A549 (cell line): ENCODE measurements around the gene APOBEC4. TPM values are rescaled to one million over a fixed set of nuclear protein-coding genes. Genes with fewer than 3 reads are reported as not detected.
A peak's percentile ranks its signal among the peaks of the same experiment; 100 is the strongest.

Experiments used
- ATAC-seq, 2 experiments: fragments of 200-7000 bp in 1 of 2; fragments of >200 bp in 1 of 2; cut with Nextera tagmentation in 1 of 2; cut with Tn5 transposase in 1 of 2; 3 replicates each; pipeline versions ENCODE4 v1.8.0 to v1.9.1; 2018 to 2020; ENCODE audit warnings: mild to moderate bottlenecking in 1 of 2, moderate library complexity in 1 of 2
- CTCF ChIA-PET: fragments of 300-600 bp; sonication (Branson Sonifier 250); formaldehyde crosslinking; extraction: SDS; loops from one replicate; lab custom pipeline; 2021; ENCODE audit warnings: antibody characterized with exemption, inconsistent platforms; lab: Yijun Ruan, JAX
- POLR2A ChIA-PET: fragments of 350-600 bp; formaldehyde crosslinking; extraction: SDS; loops from one replicate; lab custom pipeline; 2021; ENCODE audit warnings: antibody characterized with exemption, inconsistent platforms; lab: Yijun Ruan, JAX
- DNase-seq, 2 experiments: peaks; one replicate each; pipeline versions ENCODE4 v3.0.0 to v3.0.0-alpha.2; 2011 to 2016; ENCODE audit warnings: low read depth in 1 of 2, low spot score in 1 of 2
- FAIRE-seq: peaks from 2 replicates; lab custom pipeline; 2011; peaks lifted over from hg19 to GRCh38; lab: Jason Lieb, UNC
- H3K27ac ChIP-seq, 2 experiments: fragments of >200 bp; sonication (Bioruptor Twin); formaldehyde crosslinking; 3 replicates each; pipeline ENCODE4 v1.5.1; 2016 to 2017
- H3K4me1 ChIP-seq: fragments of >200 bp; sonication (Bioruptor Twin); formaldehyde crosslinking; 3 replicates; pipeline ENCODE4 v1.6.1; 2016
- H3K4me2 ChIP-seq: fragments of >200 bp; sonication (Bioruptor Twin); formaldehyde crosslinking; 3 replicates; pipeline ENCODE4 v1.6.1; 2016
- H3K4me3 ChIP-seq: fragments of >200 bp; sonication (Bioruptor Twin); formaldehyde crosslinking; 3 replicates; pipeline ENCODE4 v1.5.1; 2016
- H3K9me3 ChIP-seq: fragments of >200 bp; sonication (Bioruptor Twin); formaldehyde crosslinking; 3 replicates; pipeline ENCODE4 v1.6.1; 2016
- CBX2 ChIP-seq: fragments of 200-600 bp; sonication (generic); IDR thresholded peaks from 2 replicates; pipeline ENCODE4 v1.6.1; 2016; ENCODE audit warnings: low read depth, mild to moderate bottlenecking, borderline replicate concordance
- CBX8 ChIP-seq: fragments of 200-600 bp; sonication (generic); IDR thresholded peaks from 2 replicates; pipeline ENCODE4 v1.6.1; 2016
- CEBPB ChIP-seq, 2 experiments: fragments of >200 bp in 1 of 2; sonication (Bioruptor Twin) in 1 of 2; formaldehyde crosslinking in 1 of 2; IDR thresholded peaks; 2 replicates each; pipeline ENCODE4 v1.6.1; 2012 to 2016
- CHD4 ChIP-seq: fragments of 200-600 bp; sonication (generic); IDR thresholded peaks from 2 replicates; pipeline ENCODE4 v1.6.1; 2016; ENCODE audit warnings: antibody characterized with exemption, mild to moderate bottlenecking, borderline replicate concordance
- CTCF ChIP-seq: fragments of >200 bp; sonication (Bioruptor Twin); formaldehyde crosslinking; IDR thresholded peaks from 3 replicates; pipeline ENCODE4 v1.5.1; 2016
- E2F6 ChIP-seq: IDR thresholded peaks from 2 replicates; pipeline ENCODE4 v1.6.1; 2012; ENCODE audit warnings: low read depth, borderline replicate concordance
- FOSL2 ChIP-seq, 2 experiments: fragments of 450-650 bp in 1 of 2; fragments of >200 bp in 1 of 2; sonication (Bioruptor Twin) in 1 of 2; formaldehyde crosslinking; IDR thresholded peaks; 2 replicates each; pipeline versions ENCODE4 v1.5.0 to v1.6.1; 2016 to 2020; ENCODE audit warnings: mild to moderate bottlenecking in 1 of 2, moderate library complexity in 1 of 2
- FOXS1 ChIP-seq: fragments of 250-450 bp; sonication (Bioruptor Pico); IDR thresholded peaks from 2 replicates; pipeline ENCODE4 v1.5.0; 2020; ENCODE audit warnings: mild to moderate bottlenecking, moderate library complexity
- HEYL ChIP-seq: fragments of 250-450 bp; sonication (Bioruptor Pico); IDR thresholded peaks from 2 replicates; pipeline ENCODE4 v1.8.0; 2021; ENCODE audit warnings: mild to moderate bottlenecking, moderate library complexity
- HOXA7 ChIP-seq: fragments of 250-450 bp; sonication (Bioruptor Pico); IDR thresholded peaks from 2 replicates; pipeline ENCODE4 v1.5.0; 2020; ENCODE audit warnings: mild to moderate bottlenecking, moderate library complexity
- HOXB5 ChIP-seq: fragments of 250-450 bp; sonication (Bioruptor Pico); IDR thresholded peaks from 2 replicates; pipeline ENCODE4 v1.5.0; 2020; ENCODE audit warnings: mild to moderate bottlenecking, moderate library complexity
- JUNB ChIP-seq: fragments of >200 bp; sonication (Bioruptor Twin); formaldehyde crosslinking; IDR thresholded peaks from 2 replicates; pipeline ENCODE4 v1.6.1; 2016
- KDM5A ChIP-seq: fragments of 200-600 bp; sonication (generic); IDR thresholded peaks from 2 replicates; pipeline ENCODE4 v1.6.1; 2016; ENCODE audit warnings: antibody characterized with exemption, mild to moderate bottlenecking
- NFE2L2 ChIP-seq: fragments of 150-350 bp; conservative IDR thresholded peaks from 2 replicates; pipeline ENCODE4 v1.6.1; 2014; ENCODE audit warnings: low read length
- RAD21 ChIP-seq, 2 experiments: fragments of >200 bp in 1 of 2; sonication (Bioruptor Twin) in 1 of 2; formaldehyde crosslinking in 1 of 2; IDR thresholded peaks in 1 of 2; conservative IDR thresholded peaks in 1 of 2; 2 replicates in 1 of 2; 3 replicates in 1 of 2; pipeline ENCODE4 v1.6.1; 2012 to 2018; ENCODE audit warnings: inconsistent platforms in 1 of 2
- SMC3 ChIP-seq: fragments of >200 bp; sonication (Bioruptor Twin); formaldehyde crosslinking; IDR thresholded peaks from 3 replicates; pipeline ENCODE4 v1.6.1; 2018; ENCODE audit warnings: inconsistent platforms
- TFCP2L1 ChIP-seq: fragments of 250-450 bp; sonication (Bioruptor Pico); IDR thresholded peaks from 2 replicates; pipeline ENCODE4 v1.5.0; 2021; ENCODE audit warnings: mild to moderate bottlenecking
- whole genome bisulfite sequencing: methylation state at CpG from one replicate; pipeline ENCODE4 v1.1.6; 2017; ENCODE audit errors: missing lambda C conversion rate; 5-methylcytosine and 5-hydroxymethylcytosine counted together
- polyA plus RNA-seq, 4 experiments: library from polyadenylated mRNA; depleted of rRNA in 3 of 4; stranded (reverse); fragments of >200 nt; fragmentation: RNase III in 1 of 4; extraction: RNeasy Plus Mini Kit Qiagen cat#74134 plus additional on column Dnase treatment in 1 of 4; gene quantifications; 2 replicates in 3 of 4; 3 replicates in 1 of 4; pipeline ENCODE4 v1.2.3, GENCODE V29; 2011 to 2017
- TF ChIP-seq, protein P1 (sequence below): fragments of >200 bp; sonication (Bioruptor Twin); formaldehyde crosslinking; IDR thresholded peaks from 2 replicates; pipeline ENCODE4 v1.6.1; 2016
- TF ChIP-seq, protein P2 (sequence below): fragments of 450-650 bp; IDR thresholded peaks from 2 replicates; pipeline ENCODE4 v1.6.1; 2014; ENCODE audit warnings: antibody characterized with exemption
- TF ChIP-seq, protein P3 (sequence below): fragments of >200 bp; sonication (Bioruptor Twin); formaldehyde crosslinking; IDR thresholded peaks from 3 replicates; pipeline ENCODE4 v1.6.1; 2016

Gene APOBEC4
- polyA plus RNA-seq, 2 of the 4 experiments (the other 2 are of a cell fraction) = not detected

GRCh38 chr1:183622884-183623785 lies 30.0 kb downstream of the APOBEC4 start:
- H3K27ac ChIP-seq = peak overlapping the region in 1 of 2 experiments; percentile 61; a peak in 3 of 6 replicates
- H3K4me3 ChIP-seq = no peak overlapping the region
- peak overlapping the region; percentile 25 for H3K4me2 ChIP-seq
- POLR2A ChIA-PET = interaction anchor here (0.6 to 1.4 kb wide), 2 partner anchors 9 to 14 kb away, joined by 3 to 6 read pairs; no protein-coding TSS in a partner anchor
- peak; percentile 43 to 78 for DNase-seq
- CTCF ChIA-PET = interaction anchor here (0.6 to 3.4 kb wide), 32 partner anchors 10 to 1402 kb away, joined by 3 to 21 read pairs (median 4); no protein-coding TSS in a partner anchor
- ATAC-seq = peak; percentile 97 to 99
- TF ChIP-seq, protein P1, sequence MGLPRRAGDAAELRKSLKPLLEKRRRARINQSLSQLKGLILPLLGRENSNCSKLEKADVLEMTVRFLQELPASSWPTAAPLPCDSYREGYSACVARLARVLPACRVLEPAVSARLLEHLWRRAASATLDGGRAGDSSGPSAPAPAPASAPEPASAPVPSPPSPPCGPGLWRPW = no peak
- TF ChIP-seq HEYL (CRISPR knock-in tag) (no peak), FOSL2 (IDR thresholded peaks at IDR 0.05) (no peak), FOSL2 (CRISPR knock-in tag; IDR thresholded peaks at IDR 0.05) (peak; percentile 9; the same call in 1 of the 2 replicates), SMC3 (peak; percentile 60), RAD21 (conservative IDR thresholded peaks at IDR 0.05 in 1 of 2, IDR thresholded peaks at IDR 0.05 in 1 of 2) (peak; percentile 76 to 77), CTCF (peak; percentile 71), CEBPB (IDR thresholded peaks at IDR 0.05) (peak; percentile 37 to 55; a peak in 1 of 4 replicates)
- no peaks in the 10 kb centered on the region for H3K9me3 ChIP-seq
- 40% methylated on average over 10 of the region's 10 CpGs for WGBS
- FAIRE-seq = peak; percentile 28
- H3K4me1 ChIP-seq = peaks cover 37% of the 10 kb centered on the region

DNA sequence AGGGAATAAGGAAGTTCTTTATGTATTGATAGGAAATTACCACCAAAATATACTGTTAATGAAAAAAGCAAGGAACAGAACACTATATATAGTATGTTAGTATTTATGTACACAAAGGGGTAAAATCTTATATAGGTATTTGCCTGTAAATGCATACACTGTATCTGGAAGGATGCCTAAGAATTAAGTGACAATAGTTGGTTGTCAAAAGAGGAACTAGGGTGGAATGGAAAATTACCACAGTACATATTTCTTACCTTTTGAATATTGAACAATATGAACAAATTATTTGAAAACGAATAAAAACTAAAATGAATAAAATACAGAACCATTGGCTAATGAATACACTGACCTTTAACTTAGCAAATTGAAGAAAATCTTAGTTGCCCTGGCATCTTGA lies 31.1 kb downstream of the APOBEC4 start:
- FAIRE-seq (no peak), DNase-seq (no peak), ATAC-seq (no peak)
- POLR2A ChIA-PET = interaction anchor here (1.4 kb wide), 1 partner anchor 13 kb away, joined by 6 read pairs; no protein-coding TSS in a partner anchor
- 75% methylated on average over 1 of the region's 1 CpG for WGBS
- Histone ChIP-seq H3K9me3 (no peaks in the 10 kb centered on the region), H3K4me1 (peaks cover 31% of the 10 kb centered on the region), H3K4me3 (no peak overlapping the region), H3K27ac (no peak overlapping the region), H3K4me2 (no peak overlapping the region)
- CTCF ChIA-PET = interaction anchor here (0.8 to 3.4 kb wide), 9 partner anchors 11 to 361 kb away, joined by 3 to 21 read pairs (median 4); no protein-coding TSS in a partner anchor
- TF ChIP-seq HOXB5 = no peak
- TF ChIP-seq CHD4 = no peak
- TF ChIP-seq HOXA7 = no peak
- TF ChIP-seq FOXS1 (CRISPR knock-in tag) = no peak
- TF ChIP-seq CBX8 = no peak
- TF ChIP-seq SMC3 = no peak
- no peak for TF ChIP-seq JUNB
- TF ChIP-seq, protein P2, sequence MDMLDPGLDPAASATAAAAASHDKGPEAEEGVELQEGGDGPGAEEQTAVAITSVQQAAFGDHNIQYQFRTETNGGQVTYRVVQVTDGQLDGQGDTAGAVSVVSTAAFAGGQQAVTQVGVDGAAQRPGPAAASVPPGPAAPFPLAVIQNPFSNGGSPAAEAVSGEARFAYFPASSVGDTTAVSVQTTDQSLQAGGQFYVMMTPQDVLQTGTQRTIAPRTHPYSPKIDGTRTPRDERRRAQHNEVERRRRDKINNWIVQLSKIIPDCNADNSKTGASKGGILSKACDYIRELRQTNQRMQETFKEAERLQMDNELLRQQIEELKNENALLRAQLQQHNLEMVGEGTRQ = no peak

DNA sequence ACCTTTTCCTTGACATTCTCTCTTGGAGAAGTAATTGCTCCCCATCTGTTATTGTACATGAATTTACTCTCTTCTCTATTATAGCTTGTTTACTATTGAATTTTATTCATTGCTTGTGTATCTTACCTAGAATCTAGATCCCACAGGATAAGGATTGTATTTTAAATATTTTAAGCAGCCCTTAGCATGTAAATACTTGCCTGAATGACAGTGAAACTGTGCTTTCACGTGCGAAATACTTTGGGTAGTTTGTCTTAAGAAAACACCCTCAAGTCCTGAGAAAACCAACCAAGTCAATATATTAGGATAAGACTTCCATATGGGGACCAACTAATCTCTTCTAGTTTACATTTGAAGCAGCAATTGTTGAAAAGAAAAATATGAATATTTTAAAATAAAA lies 32.8 kb downstream of the APOBEC4 start:
- no peak for FAIRE-seq
- WGBS = 93% methylated on average over 2 of the region's 2 CpGs
- TF ChIP-seq, protein P1 = no peak
- TF ChIP-seq, protein P2 = no peak
- TF ChIP-seq FOSL2 (IDR thresholded peaks at IDR 0.05) (no peak), FOSL2 (CRISPR knock-in tag; IDR thresholded peaks at IDR 0.05) (no peak), E2F6 (no peak), TFCP2L1 (CRISPR knock-in tag) (no peak), KDM5A (no peak), CBX2 (no peak), NFE2L2 (no peak)
- TF ChIP-seq, protein P3, sequence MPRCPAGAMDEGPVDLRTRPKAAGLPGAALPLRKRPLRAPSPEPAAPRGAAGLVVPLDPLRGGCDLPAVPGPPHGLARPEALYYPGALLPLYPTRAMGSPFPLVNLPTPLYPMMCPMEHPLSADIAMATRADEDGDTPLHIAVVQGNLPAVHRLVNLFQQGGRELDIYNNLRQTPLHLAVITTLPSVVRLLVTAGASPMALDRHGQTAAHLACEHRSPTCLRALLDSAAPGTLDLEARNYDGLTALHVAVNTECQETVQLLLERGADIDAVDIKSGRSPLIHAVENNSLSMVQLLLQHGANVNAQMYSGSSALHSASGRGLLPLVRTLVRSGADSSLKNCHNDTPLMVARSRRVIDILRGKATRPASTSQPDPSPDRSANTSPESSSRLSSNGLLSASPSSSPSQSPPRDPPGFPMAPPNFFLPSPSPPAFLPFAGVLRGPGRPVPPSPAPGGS = no peak
- TF ChIP-seq, all 56 proteins: peak for 0
- Histone ChIP-seq H3K4me2 (no peak overlapping the region), H3K4me3 (no peak overlapping the region), H3K4me1 (peaks cover 18% of the 10 kb centered on the region), H3K27ac (no peak overlapping the region), H3K9me3 (no peaks in the 10 kb centered on the region)
- DNase-seq = no peak
- ChIA-PET POLR2A (no interaction called here), CTCF (interaction anchor here (0.9 to 2.3 kb wide), 2 partner anchors 11 to 13 kb away, joined by 3 to 6 read pairs; no protein-coding TSS in a partner anchor)
- ATAC-seq = no peak
